Measurements from ENCODE around the gene LCE5A.

DNA sequence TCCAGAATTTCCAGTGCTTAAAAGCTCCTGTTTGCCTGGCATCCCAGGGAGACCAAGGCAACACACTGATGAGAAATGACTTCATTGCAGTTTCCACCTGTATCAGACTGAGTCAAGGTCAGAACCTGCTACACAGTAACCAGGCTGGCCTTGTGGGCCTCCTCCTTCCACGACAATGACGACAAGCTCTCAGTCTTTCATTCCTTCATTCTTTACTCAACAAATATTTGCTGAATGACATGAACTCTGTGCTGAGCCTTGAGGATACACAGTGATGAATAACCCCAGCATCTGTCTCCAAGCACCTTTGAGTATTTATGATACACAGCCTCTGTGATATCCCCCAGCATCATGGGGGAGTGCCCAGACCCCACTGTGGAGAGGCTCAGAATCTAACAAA lies 8.9 kb upstream of the LCE5A start:
- TF ChIP-seq, protein P1, sequence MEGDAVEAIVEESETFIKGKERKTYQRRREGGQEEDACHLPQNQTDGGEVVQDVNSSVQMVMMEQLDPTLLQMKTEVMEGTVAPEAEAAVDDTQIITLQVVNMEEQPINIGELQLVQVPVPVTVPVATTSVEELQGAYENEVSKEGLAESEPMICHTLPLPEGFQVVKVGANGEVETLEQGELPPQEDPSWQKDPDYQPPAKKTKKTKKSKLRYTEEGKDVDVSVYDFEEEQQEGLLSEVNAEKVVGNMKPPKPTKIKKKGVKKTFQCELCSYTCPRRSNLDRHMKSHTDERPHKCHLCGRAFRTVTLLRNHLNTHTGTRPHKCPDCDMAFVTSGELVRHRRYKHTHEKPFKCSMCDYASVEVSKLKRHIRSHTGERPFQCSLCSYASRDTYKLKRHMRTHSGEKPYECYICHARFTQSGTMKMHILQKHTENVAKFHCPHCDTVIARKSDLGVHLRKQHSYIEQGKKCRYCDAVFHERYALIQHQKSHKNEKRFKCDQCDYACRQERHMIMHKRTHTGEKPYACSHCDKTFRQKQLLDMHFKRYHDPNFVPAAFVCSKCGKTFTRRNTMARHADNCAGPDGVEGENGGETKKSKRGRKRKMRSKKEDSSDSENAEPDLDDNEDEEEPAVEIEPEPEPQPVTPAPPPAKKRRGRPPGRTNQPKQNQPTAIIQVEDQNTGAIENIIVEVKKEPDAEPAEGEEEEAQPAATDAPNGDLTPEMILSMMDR (IDR thresholded peaks at IDR 0.05 in 2 of 3, conservative IDR thresholded peaks at IDR 0.05 in 1 of 3; ENCODE audit: control insufficient read depth in 2 of 3, extremely low read depth in 1 of 3, insufficient read depth in 1 of 3, low read depth in 3 of 3, low read length in 3 of 3), result no peak
- TF ChIP-seq BACH1 (IDR thresholded peaks at IDR 0.05; ENCODE audit: borderline replicate concordance), result no peak
- TF ChIP-seq NR2C2 (IDR thresholded peaks at IDR 0.05; ENCODE audit: borderline replicate concordance, control insufficient read depth, insufficient read length, low read depth), result no peak
- TF ChIP-seq POLR2A (IDR thresholded peaks at IDR 0.05; ENCODE audit: low read depth, low read length), result no peak
- no peak for TF ChIP-seq POLR2AphosphoS5 (IDR thresholded peaks at IDR 0.05; ENCODE audit: low read length)
- TF ChIP-seq SPI1 (IDR thresholded peaks at IDR 0.05; ENCODE audit: borderline replicate concordance, insufficient read depth, low read depth, low read length), result no peak
- no peak for TF ChIP-seq GABPA (IDR thresholded peaks at IDR 0.05; ENCODE audit: low read depth)
- TF ChIP-seq MEF2A (IDR thresholded peaks at IDR 0.05; ENCODE audit: insufficient read depth, low read depth, low read length), result no peak
- no peak for TF ChIP-seq EZH2 (IDR thresholded peaks at IDR 0.05; ENCODE audit: borderline replicate concordance, control insufficient read depth, low read depth, low read length)
- no peak for TF ChIP-seq RELA (IDR thresholded peaks at IDR 0.05; ENCODE audit: borderline replicate concordance, partially characterized antibody)
- TF ChIP-seq, protein P2, sequence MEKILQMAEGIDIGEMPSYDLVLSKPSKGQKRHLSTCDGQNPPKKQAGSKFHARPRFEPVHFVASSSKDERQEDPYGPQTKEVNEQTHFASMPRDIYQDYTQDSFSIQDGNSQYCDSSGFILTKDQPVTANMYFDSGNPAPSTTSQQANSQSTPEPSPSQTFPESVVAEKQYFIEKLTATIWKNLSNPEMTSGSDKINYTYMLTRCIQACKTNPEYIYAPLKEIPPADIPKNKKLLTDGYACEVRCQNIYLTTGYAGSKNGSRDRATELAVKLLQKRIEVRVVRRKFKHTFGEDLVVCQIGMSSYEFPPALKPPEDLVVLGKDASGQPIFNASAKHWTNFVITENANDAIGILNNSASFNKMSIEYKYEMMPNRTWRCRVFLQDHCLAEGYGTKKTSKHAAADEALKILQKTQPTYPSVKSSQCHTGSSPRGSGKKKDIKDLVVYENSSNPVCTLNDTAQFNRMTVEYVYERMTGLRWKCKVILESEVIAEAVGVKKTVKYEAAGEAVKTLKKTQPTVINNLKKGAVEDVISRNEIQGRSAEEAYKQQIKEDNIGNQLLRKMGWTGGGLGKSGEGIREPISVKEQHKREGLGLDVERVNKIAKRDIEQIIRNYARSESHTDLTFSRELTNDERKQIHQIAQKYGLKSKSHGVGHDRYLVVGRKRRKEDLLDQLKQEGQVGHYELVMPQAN (conservative IDR thresholded peaks at IDR 0.05), result no peak
- no peak for TF ChIP-seq HCFC1 (IDR thresholded peaks at IDR 0.05; ENCODE audit: low read length)
- TF ChIP-seq TCF12 (IDR thresholded peaks at IDR 0.05; ENCODE audit: low read depth, low read length), result no peak
- no peak for TF ChIP-seq RCOR1 (conservative IDR thresholded peaks at IDR 0.05; ENCODE audit: low read depth, low read length)

All from GM12878 (cell line).